Stimulated activated CD8-positive, alpha-beta memory T cell treated with anti-CD3 and anti-CD28 coated beads, Interleukin-7, amount 100 ng/mL, for 4 hours (primary cell): ENCODE data around the gene SGPP1.
A peak's percentile ranks its signal among the peaks of the same experiment; 100 is the strongest.
"Not testable (repeated sequence)": the region's sequence is repeated elsewhere in the genome, so short reads cannot be mapped to it uniquely, and the experiment has no call there.

Source experiments
- DNase-seq, 2 donors: peaks; one replicate each; pipeline ENCODE4 v3.0.0-alpha.2; 2020; ENCODE audit warnings: low read depth in 2 of 2

SGPP1 gene

GRCh38 chr14:63673255-63673654 is 54.6 kb downstream of the SGPP1 start:
- DNase-seq: no peak

GRCh38 chr14:63672417-63673180 is 55.3 kb downstream of the SGPP1 start:
- no peak for DNase-seq

GRCh38 chr14:63671987-63672386 is 55.9 kb downstream of the SGPP1 start:
- DNase-seq: no peak

GRCh38 chr14:63670692-63671091 is 57.2 kb downstream of the SGPP1 start:
- DNase-seq: no peak

- no peak for DNase-seq
Measured at GRCh38 chr14:63666335-63666734, 61.5 kb downstream of the SGPP1 start.

GRCh38 chr14:63663428-63664341 is 64.2 kb downstream of the SGPP1 start:
- DNase-seq: no peak

GRCh38 chr14:63662776-63663175 is 65.1 kb downstream of the SGPP1 start:
- DNase-seq: no peak

GRCh38 chr14:63661881-63662280 is 66.0 kb downstream of the SGPP1 start:
- not testable (repeated sequence) for DNase-seq

GRCh38 chr14:63659726-63660125 is 68.1 kb downstream of the SGPP1 start:
- no peak for DNase-seq

GRCh38 chr14:63656194-63656593 is 71.7 kb downstream of the SGPP1 start:
- DNase-seq: no peak

GRCh38 chr14:63654936-63655335 is 72.9 kb downstream of the SGPP1 start:
- DNase-seq: no peak

- DNase-seq: no peak
Measured at GRCh38 chr14:63654346-63654745, 73.5 kb downstream of the SGPP1 start.

GRCh38 chr14:63652406-63652805 is 75.5 kb downstream of the SGPP1 start:
- DNase-seq: no peak

GRCh38 chr14:63650256-63650952 is 77.5 kb downstream of the SGPP1 start:
- DNase-seq: peak; percentile 17 to 19

GRCh38 chr14:63647696-63648410 is 80.0 kb downstream of the SGPP1 start:
- DNase-seq: no peak

- DNase-seq: no peak
Measured at GRCh38 chr14:63644741-63645140, 83.1 kb downstream of the SGPP1 start.

GRCh38 chr14:63642656-63643382 is 85.0 kb downstream of the SGPP1 start:
- DNase-seq: no peak

GRCh38 chr14:63642229-63642611 is 85.6 kb downstream of the SGPP1 start:
- DNase-seq: peak; percentile 68 to 82

- DNase-seq: peak; percentile 95 to 97
Measured at GRCh38 chr14:63641473-63642228, 86.2 kb downstream of the SGPP1 start, which contains the start of gene WDR89. WDR89 (minus strand) TSS chr14:63641871; CDS start chr14:63599942, 41,929 bp downstream.

GRCh38 chr14:63638493-63638892 is 89.4 kb downstream of the SGPP1 start:
- no peak for DNase-seq
